GM21529 (cell line): ENCODE measurements around the gene PPP1R1A.

Experiments
- ATAC-seq: cut with Tn5 transposase; IDR thresholded peaks from one replicate; pipeline ENCODE4 v1.9.1; 2021; ENCODE audit not compliant: unreplicated experiment

The PPP1R1A gene

GRCh38 chr12:54572881-54573280 lies 15.6 kb downstream of the PPP1R1A start:
- ATAC-seq = no peak

DNA sequence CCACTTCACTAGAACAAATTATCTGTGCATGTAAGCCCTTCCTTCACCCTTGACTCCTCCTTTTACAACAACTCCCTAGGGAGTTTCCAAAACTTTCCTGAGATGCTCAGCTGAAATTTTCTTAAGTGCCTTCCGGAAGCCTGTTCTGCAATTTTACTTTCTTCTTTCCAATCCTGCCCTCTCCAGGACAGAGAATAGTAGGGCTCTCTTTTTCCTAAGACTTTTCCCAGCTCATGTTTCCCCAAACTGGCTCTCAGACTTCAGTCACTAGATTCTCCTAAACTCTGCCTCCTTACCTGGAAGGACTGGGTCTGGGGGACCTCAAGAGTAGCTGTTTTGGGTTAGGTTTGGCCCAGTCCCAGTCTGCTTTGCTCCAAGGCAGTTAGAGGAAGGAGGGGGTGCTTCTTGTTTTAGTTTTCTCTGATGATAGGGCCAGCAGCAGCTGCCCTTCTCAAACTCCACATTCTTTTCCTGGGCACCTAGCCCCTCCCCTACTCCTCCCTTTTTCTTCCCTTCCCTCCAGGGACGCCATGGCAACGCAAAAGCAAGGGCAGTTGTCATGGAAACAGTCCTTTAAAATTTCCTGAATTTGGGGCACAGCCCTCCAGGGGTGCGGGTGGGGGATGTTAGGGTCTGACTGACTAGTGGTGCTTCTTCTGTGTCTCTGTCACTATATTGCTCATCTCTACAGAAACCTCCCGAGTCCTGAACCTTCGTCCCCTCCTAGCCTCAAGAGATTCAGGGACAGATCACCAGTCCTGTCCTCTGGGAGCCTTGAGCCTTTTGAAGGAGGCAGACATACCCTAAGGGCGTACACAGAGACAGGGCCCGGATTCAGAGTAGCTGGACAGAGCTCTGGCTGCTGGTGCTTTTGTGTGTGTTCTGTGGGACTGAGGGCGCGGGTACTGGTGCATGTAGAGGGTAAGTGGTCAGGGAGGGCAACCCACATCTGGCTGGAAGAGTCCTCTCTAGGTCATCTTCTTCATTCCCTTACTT lies 17.0 kb downstream of the PPP1R1A start:
- no peak for ATAC-seq

DNA sequence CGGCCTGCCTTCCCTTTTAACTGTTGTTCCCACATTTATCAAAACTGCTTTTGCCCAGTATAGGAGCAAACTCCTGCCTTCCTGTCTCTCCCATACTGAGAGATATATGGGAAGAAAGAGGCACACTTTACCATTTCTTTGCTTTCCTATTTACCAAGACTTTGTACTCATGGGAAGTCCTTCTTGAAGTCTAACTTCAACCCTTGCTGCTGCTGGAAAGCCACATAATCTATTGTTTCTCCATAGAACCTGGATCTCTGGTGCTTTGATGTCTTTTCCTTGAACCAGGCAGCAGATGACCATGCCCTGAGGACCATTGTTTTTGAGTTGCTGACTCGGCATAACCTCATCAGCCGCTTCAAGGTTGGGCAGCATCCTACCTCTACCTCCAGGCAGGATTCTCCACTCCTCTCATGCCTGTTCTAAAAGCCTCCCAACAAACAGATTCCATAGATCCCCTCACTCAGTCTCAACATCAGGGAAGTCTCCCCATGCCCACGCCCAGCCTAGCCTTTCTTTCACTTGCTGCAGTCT lies 18.4 kb downstream of the PPP1R1A start:
- ATAC-seq = no peak

DNA sequence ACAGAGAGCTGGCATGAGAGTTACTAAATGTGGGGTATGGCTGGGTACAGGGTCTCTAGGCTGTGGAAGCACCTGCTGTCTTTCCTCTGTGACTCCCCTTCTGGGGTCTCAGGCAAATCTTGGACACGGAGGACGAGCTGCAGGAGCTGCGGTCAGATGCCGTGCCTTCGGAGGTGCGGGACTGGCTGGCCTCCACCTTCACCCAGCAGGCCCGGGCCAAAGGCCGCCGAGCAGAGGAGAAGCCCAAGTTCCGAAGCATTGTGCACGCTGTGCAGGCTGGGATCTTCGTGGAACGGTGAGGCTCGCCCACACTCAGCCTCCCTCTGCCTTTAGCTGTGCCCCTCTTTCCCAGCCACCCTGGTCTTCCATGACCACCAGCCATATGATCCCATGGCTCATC lies 19.4 kb downstream of the PPP1R1A start:
- ATAC-seq = no peak

GRCh38 chr12:54566792-54567191 lies 21.7 kb downstream of the PPP1R1A start:
- no peak for ATAC-seq

DNA sequence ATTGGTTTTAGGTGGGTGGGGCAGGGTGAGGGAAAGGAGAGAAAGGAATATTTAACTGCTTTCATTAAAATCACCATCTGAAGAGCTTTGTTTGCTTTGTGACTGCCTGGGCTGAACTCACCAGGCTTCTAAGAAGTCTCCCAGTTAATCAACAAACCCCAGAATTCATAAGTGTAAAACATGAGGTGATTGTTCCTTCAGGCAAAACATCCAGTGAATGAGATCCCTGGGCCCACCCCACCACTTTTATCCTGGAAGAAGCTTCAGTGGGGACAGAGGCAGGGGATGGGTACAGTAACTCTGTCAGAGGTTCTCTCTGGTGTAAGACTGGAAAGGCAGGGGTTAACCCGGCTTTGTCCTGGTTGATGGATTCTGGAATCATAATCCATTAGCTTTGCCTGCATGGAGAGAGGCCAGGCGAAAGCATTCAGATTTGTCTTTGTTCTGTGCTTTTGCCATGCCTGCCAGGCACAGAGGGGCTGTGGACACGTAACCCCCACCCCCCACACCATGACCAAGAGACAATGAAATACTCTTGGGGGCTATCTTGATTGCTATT lies 22.4 kb downstream of the PPP1R1A start:
- ATAC-seq = no peak

DNA sequence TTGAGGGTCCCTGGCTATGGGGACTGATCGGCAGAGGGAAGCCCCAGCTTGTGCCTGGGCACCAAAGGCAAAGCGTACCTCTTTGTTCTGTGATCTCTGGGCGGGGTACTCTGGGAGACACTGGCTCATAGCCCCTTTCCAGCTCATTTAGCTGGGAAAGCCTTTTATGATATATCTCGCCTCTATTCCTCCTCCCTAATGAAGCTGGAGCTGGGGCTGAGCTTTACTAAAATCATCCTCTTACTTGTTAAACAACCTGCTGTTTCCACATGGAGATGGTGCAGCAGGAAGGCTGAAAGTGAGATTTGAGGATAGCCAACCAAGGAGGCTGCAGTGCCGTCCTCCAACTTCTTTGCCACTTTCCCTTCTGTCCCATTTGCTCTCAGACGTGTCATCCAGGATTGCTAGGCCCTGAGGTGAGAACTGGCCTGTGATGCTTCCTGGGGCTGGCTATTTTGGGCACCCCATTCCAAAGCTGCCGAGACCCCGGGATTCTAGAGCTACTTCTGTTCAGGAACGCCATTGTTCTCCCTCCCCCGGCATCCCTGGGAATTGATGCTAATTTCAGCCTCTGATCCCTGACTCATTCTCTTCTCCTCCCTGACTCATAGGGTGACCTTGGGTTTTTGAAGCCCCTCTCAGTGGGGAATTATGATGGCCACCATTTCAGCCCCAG lies 23.0 kb downstream of the PPP1R1A start:
- ATAC-seq = no peak

DNA sequence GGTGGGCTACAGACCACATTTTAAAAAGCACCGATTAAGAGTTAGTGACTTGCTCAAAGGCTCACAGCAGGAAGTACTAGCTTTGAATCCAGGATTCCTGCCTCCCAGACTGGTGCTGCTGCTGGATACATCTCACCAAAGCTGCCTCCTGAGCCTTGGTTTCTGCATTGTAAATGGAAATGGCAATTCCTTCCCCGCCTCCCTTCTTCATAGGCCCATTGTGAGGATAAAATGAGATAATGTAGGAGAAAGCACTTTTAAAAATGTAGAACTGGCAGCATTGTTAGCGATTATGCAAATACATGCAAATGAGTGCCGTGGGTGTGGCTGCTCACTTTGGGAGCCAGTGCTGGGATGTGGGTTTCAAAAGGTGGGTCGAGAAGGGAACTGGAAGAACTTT lies 23.7 kb downstream of the PPP1R1A start:
- no peak for ATAC-seq

- ATAC-seq = no peak
Observed at GRCh38 chr12:54563787-54564186, 24.7 kb downstream of the PPP1R1A start.

DNA sequence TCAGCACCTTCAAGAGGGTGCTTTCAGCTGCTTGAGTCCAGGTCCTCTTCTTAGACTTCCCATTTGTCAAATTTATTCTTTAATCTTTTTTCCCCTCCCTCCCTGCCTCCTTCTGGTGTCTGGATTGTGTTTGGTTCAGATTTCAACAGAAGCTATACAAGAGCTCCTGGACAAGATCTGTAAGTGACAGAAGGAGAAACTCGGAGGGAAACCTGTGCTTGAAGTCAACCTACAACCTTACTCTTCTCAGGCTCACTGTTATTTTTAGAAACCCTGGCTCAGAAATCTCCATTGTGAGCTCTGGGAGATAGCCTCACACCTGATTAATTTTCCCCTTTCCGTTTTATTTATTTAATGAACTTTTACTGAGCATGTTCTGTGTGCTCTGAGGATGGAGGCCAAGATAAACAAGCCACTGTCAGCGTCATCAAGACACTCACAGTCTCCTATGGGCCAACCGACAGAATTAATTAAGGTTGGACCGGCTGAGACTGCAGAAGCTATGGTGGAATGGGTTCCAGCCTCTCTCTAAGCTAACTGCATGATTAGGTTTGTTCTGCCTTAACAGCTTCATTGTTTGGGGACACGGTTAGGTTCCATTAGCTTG lies 25.6 kb downstream of the PPP1R1A start:
- no peak for ATAC-seq

DNA sequence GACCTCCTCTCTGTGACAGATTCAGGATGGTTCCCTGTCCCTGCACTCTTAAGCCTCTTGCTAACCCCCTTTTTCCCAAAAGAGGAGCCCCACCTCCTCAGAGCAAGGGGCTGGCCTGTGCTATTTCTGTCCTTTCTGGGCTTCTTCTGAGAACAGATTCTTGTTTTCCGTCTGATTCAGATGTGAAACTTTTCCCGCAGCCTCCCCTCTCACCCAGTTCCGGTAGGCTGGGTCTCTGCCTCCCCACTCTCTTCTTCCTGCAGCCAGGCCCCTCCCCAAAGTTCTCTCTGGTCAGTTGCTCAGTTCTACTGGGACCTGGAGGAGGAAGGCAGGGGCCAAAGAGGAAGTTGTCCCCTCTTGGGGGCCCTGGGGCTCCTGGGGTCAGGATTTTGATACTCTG lies 27.3 kb downstream of the PPP1R1A start:
- no peak for ATAC-seq

DNA sequence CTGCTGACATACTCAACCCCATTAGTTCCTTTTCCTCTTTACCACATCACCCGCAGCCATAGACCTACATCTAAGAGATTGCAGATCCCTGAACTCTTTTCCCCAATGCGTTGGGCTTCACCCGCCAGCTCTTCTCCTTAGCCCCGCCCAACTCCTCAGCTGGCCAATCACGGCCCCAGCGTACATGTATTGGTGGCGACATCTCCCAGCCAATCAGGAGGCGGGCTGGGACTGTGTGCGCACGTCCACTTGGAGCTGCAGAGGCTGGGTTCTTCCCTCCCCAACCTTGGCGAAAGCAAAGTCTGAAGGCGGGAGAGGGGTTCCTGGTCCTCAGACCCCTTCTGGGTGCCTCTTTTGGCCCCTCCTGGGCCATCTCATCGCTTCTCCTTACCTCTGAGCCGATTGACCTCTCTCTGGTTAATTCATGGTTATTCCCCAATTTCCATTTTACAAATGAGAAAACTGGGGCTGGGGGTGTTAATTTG lies 28.0 kb downstream of the PPP1R1A start:
- ATAC-seq = peak; percentile 100

DNA sequence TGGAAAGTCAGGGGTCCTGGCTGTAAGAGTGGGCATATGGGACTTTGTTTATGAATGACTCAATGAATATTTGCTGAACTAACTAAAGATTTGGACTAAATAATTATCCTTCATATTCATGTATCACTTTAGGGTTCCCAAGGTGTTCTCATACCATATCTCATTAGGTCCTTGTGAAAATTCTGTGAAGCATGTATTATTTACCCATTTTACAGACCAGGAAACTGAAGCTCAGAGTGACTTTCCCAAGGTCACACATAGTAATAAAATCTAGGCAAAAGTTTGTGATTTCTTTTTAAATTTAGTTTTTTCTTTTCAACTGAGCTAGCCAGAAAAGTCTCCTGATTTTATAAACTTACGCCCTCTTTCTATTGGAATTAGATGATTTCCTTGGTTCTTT lies 29.7 kb downstream of the PPP1R1A start:
- ATAC-seq = no peak

DNA sequence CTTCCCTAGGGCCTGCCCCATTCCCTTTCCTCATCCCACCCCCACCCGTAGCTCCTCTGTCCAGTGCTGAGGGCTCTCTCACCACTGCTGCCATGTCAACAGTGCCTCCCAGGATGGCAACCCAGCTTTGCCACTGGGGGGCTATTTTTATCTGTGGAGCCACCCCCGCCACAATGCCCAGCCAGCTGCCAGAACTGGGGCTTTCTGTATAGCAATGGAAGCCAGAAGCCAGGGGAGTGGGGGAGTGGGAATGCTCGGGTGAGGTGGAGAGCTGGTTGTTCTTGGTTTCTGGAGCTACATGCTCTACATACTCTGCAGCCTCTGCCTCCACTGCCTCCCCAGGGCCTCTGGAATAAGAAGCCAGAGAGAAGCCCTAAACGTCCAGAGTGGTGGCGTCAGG lies 30.1 kb downstream of the PPP1R1A start:
- no peak for ATAC-seq

- ATAC-seq = no peak
Observed at GRCh38 chr12:54555670-54556257, 32.7 kb downstream of the PPP1R1A start.

- ATAC-seq = no peak
Observed at GRCh38 chr12:54549774-54550451, 38.5 kb downstream of the PPP1R1A start.

GRCh38 chr12:54546511-54546910 lies 41.9 kb downstream of the PPP1R1A start:
- ATAC-seq = no peak

DNA sequence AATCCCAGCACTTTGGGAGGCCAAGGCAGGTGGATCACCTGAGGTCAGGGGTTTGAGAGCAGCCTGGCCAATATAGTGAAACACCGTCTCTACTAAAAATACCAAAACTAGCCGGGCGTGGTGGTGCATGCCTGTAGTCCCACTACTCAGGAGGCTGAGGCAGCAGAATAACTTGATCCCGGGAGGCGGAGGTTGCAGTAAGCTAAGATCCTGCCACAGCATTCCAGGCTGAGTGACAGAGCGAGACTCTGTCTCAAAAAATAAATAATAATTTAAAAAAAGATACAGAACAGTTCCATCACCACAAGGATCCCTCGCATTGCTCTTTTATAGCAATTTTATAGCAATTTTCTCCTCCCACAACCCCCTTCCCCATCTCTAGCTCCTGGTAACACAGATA lies 43.7 kb downstream of the PPP1R1A start:
- ATAC-seq = no peak

DNA sequence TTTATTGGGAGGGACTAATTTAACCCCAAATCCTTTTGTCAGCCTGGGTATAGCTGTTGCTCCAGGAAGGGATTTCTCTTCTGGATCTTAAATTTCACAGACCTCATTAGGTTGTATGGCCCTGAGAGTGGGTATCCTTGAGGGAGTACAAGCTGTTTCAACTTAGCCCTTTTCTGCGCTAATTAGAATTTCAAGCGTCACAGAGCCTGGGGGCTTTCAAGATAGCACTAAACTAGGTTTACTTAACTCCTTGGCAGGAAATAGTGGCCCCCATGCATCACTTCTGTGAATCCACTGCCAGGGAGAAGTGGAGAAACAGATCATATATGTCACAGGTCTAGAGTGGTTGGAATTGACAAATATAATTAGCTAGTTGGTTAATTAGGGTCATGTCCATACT lies 44.9 kb downstream of the PPP1R1A start:
- no peak for ATAC-seq

DNA sequence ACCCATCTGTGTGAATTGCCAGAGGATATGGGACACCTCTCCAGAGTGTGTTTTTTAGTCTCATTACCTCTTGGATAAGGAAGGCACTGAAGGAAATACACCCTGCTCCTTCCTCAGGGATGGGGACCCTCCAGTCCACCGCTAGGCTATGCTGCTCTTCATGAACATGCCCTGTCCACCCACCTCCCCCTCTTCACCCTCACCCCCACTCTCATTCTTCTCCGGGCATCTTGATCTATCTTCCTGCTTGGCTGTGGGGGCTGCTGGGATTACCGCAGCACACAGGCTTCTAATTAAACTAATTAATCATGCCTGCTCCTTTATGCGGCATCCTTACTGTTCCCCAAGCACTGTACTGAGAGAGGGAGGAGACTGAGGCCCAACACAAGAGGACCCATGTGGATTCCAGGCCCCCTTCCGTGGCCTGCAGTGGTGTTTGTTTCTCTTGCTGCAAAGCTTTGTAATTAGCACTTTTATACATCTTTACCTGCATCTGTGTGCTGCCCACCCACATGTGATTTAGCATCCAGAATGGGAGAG lies 46.6 kb downstream of the PPP1R1A start:
- ATAC-seq = no peak
